T47D (cell line): ENCODE data around the gene FBXO31.
"Not testable (repeated sequence)": the region's sequence is repeated elsewhere in the genome, so short reads cannot be mapped to it uniquely, and the experiment has no call there.

ENCODE experiments used
- DNase-seq, 2 experiments: peaks; one replicate each; pipeline versions ENCODE4 v3.0.0 to v3.0.0-alpha.2; 2011 to 2012; ENCODE audit warnings: low read depth in 1 of 2, low spot score in 1 of 2
- JUND ChIP-seq: IDR thresholded peaks from 2 replicates; pipeline ENCODE4 v1.6.1; 2012; ENCODE audit warnings: low read depth
- in situ Hi-C: cut with HindIII; loops from 2 replicates; pipeline ENCODE4 v1.10.0; 2016; ENCODE audit warnings: low sequenced_read_pairs, low pct_unique_long_range_greater_than_20kb

FBXO31 gene

DNA sequence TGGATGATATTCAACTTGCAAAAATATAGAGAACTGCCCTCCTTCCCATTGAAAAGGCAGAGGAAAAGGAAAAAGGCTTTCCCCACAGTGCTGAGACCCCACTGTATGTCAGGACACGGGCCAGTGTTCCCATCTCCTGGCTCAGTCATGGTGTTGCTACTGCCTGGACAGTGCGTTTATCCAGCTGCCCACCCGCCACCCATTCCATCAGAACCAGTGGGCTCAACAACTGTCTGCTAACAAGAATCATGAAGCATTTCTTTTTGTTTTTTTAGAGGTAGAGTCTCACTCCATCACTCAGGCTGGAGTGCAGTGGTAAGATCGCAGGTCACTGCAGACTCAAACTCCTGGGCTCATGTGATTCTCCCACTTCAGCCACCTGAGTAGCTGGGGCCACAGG lies 11.3 kb downstream of the FBXO31 start:
- in situ Hi-C loops = no loop called here
- DNase-seq = no peak
- no peak for TF ChIP-seq JUND

DNA sequence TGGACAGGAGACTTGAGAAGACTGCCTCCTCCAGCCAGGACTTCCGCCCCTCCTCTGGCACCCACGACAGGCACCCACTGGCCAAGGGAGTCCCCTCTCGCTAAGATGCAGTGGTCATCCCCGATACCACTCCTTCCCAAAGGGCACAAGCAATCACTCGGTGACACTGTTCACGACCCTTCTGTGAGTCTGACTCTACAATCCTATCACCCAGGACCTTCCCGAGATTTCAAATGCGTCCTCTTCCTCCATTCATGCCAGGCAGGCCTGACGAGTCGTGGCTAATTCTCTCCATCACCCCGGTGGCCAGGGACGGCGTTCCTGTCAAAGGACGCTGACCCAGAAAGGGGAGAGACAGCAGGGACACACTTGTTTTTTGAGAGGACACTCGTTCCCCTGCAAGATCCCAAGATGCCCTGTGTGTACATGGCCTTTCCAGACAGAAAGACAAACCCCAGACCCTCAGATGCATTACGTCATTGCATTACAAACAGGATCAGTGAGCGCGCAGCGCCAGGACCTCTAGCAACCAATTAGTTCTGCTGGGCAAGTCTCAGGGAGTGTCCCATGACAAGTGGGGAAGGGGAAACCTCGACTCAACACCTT lies 12.2 kb downstream of the FBXO31 start:
- no peak for DNase-seq
- in situ Hi-C loops = no loop called here
- TF ChIP-seq JUND = no peak

DNA sequence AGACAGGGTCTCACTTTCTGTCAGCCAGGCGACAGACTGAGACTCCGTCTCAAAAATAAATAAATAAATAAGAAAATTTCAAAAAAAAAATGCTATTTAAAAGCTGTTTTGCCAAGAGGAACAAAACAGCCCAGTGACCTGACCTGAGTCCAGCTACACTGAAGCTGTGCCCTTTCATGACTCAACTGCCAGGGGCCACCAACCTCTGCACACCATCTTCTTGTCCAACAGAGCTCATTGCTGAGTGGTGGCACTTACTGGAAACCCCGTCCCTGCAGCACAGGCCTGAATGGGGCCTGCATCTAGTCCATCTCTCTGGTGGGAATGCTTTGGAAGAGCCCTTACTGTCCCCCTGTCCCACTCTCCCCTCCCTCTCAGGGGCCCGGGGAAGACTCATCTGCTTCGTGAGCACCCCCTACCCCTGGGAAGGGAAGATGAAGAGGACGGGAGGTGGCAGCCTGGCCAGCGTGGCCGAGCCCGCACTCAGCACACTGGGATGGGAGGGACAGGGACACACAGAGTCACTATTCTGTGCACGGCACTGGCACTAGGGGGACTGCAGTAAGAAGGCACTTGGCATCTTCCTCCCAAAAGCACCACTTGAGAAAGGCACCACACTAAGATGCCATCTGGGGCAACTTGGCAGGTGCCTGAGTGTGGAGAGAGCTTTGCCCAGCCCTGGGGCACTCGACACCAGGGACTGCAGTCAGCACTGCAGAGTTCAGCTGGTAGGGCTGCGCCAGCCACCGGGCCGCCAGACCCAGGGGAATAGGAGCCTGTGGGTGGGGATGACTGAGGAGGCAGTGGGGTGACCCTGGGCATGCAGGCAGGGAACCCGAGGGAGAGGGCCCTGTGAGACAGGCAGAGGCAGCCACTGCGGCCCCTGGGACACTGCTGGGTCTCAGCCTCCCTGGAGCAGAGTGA lies 13.5 kb downstream of the FBXO31 start:
- DNase-seq = no peak
- in situ Hi-C loops = no loop called here

DNA sequence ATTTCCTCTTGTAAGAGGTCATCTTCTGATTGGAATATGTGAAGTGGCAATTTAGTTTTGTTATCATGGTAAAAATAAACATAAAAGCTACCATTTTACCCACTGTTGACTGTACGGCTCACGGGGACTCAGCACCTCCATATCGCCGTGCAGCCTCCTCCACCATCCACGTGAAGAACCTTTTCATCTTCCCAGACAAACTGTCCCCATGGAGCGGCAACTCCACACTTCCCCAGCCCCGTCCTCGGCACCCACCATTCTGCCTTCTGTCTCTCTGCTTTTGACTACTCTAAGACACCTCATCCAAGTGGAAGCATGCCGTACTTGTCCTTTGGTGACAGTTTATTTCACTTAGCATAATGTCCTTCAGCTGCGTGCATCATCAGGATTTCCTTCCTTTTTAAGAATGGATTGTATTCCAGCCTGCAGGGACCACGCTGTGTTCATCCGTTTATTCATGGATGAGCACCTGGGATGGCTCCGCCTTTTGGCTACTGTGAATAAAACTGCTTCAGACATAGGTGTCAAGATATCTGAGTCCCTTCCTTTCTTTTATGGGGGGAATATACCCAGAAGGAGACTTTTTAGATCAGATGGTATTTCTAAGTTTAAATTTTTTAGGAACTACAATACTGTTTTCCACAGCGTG lies 14.3 kb downstream of the FBXO31 start:
- in situ Hi-C loops = no loop called here
- DNase-seq = no peak
- TF ChIP-seq JUND = no peak

More for the DNA sequence above, 13.5 kb downstream of the FBXO31 start:
- TF ChIP-seq JUND = no peak

DNA sequence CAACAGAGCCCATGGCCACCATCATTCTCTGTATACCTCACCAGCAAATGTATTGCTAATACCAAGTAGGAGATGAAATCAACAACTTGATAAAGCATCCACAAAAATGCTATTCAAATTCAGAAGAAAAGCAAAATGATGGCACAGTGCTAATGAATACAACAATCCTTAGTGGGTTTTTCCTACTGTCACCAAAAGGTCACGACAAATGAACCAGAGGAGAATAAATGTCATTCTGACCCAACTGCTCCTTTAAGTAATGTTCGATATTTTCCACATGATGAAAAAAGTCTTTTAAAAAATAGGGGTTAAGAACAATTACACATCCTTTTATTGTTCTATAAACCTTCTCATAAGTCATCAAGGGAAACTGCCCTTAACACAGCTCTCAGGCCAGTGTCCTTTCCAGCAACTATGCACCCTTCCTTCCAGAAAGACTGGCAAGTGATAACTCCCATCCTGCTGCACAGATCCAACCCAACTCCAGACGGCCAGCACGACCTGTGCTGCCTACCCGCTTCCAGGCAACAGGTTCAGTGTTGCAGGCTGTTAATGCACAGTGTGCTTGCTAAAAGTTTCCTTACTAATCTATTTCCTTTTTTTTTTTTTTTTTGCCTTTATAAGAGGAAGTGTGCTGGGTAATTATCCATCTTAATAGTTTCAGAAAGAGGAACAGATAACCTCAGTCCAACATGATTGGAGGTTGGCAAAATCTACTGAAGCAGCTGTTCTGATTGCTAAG lies 15.4 kb downstream of the FBXO31 start:
- TF ChIP-seq JUND = no peak
- in situ Hi-C loops = no loop called here
- no peak for DNase-seq

DNA sequence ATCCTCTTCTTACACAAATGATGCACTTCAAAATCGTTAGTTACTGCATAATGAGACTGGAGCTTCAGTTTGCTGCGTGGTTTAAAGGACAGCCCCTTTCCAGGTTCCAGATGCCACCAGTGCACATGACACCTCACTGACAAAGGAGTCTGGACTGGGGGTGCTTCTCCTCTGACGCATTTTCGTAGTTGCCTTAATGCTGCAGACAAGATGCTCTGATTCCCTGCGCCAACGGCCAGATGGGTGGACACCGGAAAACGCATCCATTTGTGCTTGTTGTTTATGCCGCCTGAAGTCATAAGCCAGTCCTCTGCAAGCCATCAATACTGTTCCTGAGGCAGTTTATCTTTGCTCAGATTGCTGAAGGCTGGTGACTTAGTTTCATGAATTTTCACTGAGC lies 16.0 kb downstream of the FBXO31 start:
- in situ Hi-C loops = no loop called here
- no peak for DNase-seq

DNA sequence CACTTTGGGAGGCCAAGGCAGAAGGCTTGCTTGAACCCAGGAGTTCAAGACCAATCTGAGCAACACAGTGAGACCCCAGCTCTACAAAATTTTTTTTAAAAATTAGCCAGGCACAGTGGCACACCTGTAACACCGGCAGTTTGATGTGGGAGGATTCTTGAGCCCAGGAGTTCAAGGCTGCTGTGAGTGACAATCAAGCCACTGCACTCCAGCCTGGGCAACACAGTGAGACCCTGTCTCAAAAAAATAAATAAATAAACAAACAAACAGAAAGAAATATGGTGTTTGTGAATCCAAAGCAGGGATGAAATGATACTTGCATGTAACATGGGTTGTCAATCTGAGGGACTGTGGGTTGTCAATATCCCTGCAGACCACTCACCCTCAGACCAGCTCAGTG lies 16.6 kb downstream of the FBXO31 start:
- in situ Hi-C loops = no loop called here
- no peak for DNase-seq
- no peak for TF ChIP-seq JUND

More for the DNA sequence above, 16.0 kb downstream of the FBXO31 start:
- no peak for TF ChIP-seq JUND

DNA sequence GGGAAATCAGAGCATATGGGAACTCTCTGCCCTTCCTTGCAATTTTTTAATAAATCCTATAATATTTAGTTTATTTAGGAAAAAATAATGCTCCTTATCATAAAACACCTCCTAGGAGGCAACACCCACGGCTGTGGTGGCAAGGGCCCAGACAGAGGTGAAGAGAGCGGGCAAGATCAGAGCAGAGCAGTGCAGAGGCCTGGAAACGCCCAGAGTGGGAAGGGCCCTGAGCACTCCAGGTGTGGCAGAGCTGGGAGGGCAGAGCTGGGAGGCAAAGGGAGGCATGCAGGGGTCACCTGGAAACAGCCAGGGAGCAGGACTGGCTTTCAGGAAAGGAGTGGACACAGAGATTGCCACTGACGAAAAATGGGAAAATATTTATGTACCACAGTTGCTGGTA lies 17.3 kb downstream of the FBXO31 start:
- no peak for TF ChIP-seq JUND
- DNase-seq = no peak
- in situ Hi-C loops = no loop called here

DNA sequence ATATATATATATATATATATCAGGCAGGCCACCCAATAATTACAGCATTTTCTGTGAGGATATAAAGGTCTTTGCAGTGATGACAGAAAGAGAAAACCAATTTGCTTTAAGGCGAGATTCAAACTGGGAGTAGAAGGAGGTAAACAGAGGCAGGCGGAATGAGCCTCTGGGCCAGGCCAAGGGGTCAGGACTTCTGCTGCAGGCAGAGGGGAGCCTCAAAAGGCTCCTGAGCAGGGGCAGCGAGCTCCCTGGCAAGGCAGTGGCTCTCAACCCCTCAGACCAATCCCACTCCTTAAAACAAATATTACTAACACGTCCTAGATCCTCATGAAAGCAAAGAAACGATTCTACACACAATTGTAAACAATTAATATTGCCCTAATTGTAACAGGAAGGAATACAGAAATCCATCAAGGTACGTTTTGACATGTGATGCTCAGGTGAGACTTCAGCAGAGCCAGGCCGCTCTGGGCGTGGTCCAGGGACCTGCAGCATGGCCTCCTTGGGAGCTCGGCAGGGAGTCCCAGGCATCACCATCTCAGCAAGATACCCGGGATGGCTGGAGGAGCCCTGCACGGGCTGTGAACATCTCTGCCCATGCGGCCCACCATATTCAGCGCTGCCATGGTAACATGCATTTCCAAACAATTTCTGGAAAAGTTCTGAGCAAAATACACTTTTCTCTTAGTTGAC lies 18.4 kb downstream of the FBXO31 start:
- no peak for TF ChIP-seq JUND
- in situ Hi-C loops = no loop called here
- no peak for DNase-seq

DNA sequence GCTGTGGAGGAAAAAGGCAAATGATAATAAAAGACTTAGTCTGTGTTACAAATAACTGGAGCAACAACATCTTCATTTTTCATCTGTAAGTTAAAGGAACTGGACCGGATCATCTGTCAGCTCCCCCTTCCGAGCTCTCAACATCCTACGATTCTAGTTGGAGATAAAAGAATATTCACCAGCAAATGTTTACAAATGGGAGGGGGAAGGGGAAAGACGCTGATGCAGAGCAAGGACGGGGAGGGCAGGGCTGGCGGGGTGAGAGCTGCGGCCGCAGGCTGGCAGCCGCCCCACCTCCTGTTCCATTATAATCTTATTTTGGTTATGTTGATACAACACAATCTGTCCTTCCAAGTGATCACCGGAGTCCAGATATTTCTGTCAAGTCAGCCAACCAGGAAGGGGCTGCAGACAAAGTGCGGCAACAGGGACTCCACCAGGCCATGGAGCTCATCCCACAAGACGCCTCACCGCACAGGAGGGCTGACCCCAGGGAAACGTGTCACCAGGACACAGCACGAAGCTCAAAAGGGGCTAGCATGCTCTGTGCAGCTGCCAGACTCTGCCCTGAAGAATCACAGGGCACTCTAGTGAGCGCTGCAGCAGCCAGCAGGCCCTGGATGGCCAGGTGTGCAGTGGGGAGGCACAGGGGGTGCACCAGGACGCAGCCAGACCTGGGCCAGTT lies 19.7 kb downstream of the FBXO31 start:
- in situ Hi-C loops = no loop called here
- no peak for DNase-seq
- no peak for TF ChIP-seq JUND

DNA sequence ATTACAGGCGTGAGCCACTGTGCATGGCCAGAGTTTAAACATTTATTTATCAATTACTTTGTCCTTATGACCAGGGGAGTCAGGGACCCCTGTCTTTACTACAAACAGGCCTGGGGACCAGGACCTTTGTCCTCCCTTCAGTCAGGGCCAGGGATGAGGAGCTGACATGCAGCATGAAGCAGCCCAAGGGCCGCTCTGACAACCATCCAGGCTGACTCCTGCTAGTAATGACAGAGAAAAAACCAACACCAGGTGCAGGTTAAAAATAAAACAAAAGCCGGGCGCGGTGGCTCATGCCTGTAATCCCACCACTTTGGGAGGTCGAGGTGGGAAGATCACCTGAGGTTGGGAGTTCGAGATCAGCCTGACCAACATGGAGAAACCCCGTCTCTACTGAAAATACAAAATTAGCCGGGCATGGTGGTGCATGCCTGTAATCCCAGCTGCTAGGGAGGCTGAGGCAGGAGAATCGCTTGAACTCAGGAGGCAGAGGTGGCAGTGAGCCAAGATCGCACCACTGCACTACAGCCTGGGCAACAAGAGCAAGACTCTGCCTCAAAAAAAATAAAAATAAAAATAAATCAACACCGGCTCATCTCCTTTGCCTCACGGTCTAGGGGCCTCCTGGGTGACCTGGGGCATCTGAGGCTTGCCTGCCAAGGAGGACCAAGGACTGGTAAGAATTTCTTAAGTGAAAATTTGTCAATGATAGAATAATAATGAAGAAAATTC lies 20.6 kb downstream of the FBXO31 start:
- DNase-seq, in situ Hi-C loops: not testable (repeated sequence)
